AG10803 (cell line): ENCODE data around the gene GPR17.

Experiments used
- DNase-seq: peaks from one replicate; pipeline ENCODE4 v3.0.0; 2010; ENCODE audit warnings: low read depth
- H3K4me3 ChIP-seq: 2 replicates; pipeline ENCODE4 v1.5.1; 2011; ENCODE audit warnings: mild to moderate bottlenecking, low read length, control low read depth
- TF ChIP-seq, protein P1 (sequence below): conservative IDR thresholded peaks from 2 replicates; pipeline ENCODE4 v1.5.1; 2011; ENCODE audit warnings: mild to moderate bottlenecking, low read length, control low read depth, inconsistent platforms

The GPR17 gene

GRCh38 chr2:127640082-127641072, 5.6 kb upstream of the GPR17 start:
- no peak for DNase-seq
- H3K4me3 ChIP-seq = no peak overlapping the region
- TF ChIP-seq, protein P1, sequence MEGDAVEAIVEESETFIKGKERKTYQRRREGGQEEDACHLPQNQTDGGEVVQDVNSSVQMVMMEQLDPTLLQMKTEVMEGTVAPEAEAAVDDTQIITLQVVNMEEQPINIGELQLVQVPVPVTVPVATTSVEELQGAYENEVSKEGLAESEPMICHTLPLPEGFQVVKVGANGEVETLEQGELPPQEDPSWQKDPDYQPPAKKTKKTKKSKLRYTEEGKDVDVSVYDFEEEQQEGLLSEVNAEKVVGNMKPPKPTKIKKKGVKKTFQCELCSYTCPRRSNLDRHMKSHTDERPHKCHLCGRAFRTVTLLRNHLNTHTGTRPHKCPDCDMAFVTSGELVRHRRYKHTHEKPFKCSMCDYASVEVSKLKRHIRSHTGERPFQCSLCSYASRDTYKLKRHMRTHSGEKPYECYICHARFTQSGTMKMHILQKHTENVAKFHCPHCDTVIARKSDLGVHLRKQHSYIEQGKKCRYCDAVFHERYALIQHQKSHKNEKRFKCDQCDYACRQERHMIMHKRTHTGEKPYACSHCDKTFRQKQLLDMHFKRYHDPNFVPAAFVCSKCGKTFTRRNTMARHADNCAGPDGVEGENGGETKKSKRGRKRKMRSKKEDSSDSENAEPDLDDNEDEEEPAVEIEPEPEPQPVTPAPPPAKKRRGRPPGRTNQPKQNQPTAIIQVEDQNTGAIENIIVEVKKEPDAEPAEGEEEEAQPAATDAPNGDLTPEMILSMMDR = peak; percentile 18

GRCh38 chr2:127641133-127641532, 4.8 kb upstream of the GPR17 start:
- TF ChIP-seq, protein P1 = no peak
- H3K4me3 ChIP-seq = no peak overlapping the region
- no peak for DNase-seq

GRCh38 chr2:127641846-127642507, 4.0 kb upstream of the GPR17 start:
- no peak for DNase-seq
- no peak overlapping the region for H3K4me3 ChIP-seq
- TF ChIP-seq, protein P1 = no peak

DNA sequence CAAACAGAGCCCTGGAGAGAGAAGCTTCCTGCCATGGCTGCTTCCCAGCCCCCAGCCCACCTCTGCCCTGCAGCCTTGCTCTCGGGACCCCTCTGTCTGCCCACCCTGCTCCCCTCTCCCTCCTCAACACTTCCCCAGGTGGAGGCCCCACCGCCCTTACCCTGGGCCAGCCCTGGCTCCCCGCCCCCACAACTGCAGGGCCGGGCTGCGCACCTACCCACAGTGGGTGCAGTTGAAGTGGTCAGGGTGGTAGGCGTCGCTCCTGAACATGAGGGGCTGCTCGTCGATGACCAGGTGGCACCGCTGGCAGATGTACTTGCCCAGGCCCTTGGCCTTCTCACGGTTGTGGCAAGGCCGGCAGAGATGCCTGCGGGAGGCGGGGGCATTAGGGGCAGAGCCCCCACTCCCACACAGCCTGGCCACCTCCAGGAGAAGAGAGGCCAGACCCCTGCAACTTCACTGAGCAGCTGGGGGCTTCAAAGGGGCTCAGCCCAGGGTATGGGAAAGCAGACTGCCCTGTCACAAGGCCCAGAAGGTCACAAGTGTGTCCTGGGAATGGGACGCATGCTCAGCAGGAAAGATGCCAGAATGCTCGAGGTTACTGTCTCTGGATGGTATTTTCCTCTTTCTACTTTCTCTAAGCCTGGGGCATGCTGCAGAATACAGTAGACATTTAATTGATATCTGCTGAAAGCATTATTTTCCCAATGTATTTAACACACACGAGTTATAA, 3.1 kb upstream of the GPR17 start:
- DNase-seq = no peak
- H3K4me3 ChIP-seq = no peak overlapping the region
- TF ChIP-seq, protein P1 = no peak

DNA sequence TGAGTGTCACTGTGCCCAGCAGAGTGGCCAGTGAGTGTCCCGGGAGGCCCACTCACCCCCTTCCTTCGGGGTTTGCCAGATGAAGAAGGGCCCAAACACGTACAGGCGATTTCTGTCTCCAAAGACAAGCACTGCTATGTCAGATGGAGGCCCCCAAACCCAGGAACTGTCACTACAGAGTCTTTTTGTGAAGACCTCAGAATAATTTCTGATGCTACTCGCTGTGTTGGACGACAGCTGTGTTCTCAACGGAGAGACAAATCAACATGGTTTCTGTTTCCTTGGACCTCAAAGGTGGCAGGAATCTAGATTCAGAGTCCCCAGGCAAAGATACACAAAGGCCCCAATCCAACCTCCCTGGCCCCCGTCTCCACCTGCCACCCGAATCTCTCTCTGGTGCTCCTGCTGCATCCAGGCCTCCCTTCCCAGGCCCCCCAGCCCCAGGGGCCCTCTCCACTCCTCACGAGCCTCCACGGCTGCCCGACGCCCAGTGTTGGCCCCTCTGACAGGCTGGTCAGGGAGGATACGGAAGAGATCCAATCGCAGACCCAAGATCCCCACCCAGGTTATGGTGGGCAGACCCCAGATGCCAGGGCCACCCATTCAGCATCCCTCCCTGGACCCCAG, 2.4 kb upstream of the GPR17 start:
- TF ChIP-seq, protein P1 = no peak
- no peak for DNase-seq
- no peak overlapping the region for H3K4me3 ChIP-seq

GRCh38 chr2:127644066-127645025, 1.6 kb upstream of the GPR17 start:
- no peak overlapping the region for H3K4me3 ChIP-seq
- TF ChIP-seq, protein P1 = no peak
- DNase-seq = no peak
